NCI-H146 treated with DMSO at 0.1 percent for 48 hours (cell line): ENCODE results near the gene GAGE10.
A peak's percentile ranks its signal among the peaks of the same experiment; 100 is the strongest.

ENCODE experiments used
- DNase-seq: peaks from one replicate; lab custom pipeline; 2025; ENCODE audit not compliant: unreplicated experiment; lab: John Stamatoyannopoulos, UW

The GAGE10 gene

GRCh38 chrX:49303346-49303745, at the start of gene GAGE10:
GAGE10 (plus strand) TSS chrX:49303646; CDS start chrX:49304860, 1,214 bp downstream.
- no peak for DNase-seq

GRCh38 chrX:49254639-49255038, 48.8 kb upstream of the GAGE10 start:
- no peak for DNase-seq

DNA sequence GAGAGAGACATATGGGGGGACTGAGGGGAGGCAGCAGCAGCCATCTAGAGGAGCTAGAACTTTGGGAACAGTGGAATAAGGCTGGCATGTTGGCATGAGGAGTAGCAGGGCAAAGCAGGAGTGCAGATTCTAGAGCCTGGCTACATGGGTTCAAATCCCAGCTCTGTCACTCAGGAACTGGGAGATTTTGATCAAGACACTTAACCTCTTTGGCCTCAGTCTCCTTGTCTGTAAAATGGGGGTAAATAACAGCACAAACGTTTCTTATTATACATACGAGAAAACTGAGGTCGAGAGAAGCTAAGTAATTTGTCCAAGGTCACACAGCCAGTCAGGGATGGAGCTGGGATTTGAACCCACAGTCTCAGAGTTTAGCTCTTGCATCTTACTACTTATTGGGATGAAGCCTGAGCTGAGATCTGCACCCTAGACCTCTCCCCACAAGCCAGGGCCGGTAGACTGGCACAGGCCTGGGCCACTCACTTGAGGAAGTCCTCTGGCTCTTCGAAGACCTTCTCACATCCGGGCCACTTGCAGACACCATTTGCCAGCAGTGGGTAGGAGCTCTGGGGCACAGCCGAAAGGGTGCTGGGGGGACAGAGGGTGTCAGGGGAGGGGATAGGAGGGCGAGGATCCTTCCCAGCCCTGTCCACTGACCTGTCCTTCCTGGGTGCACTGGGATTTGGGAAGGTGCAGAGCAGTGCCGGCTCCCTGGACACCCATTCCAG, 47.0 kb upstream of the GAGE10 start:
- no peak for DNase-seq

GRCh38 chrX:49257074-49257790, 46.2 kb upstream of the GAGE10 start:
- no peak for DNase-seq

DNA sequence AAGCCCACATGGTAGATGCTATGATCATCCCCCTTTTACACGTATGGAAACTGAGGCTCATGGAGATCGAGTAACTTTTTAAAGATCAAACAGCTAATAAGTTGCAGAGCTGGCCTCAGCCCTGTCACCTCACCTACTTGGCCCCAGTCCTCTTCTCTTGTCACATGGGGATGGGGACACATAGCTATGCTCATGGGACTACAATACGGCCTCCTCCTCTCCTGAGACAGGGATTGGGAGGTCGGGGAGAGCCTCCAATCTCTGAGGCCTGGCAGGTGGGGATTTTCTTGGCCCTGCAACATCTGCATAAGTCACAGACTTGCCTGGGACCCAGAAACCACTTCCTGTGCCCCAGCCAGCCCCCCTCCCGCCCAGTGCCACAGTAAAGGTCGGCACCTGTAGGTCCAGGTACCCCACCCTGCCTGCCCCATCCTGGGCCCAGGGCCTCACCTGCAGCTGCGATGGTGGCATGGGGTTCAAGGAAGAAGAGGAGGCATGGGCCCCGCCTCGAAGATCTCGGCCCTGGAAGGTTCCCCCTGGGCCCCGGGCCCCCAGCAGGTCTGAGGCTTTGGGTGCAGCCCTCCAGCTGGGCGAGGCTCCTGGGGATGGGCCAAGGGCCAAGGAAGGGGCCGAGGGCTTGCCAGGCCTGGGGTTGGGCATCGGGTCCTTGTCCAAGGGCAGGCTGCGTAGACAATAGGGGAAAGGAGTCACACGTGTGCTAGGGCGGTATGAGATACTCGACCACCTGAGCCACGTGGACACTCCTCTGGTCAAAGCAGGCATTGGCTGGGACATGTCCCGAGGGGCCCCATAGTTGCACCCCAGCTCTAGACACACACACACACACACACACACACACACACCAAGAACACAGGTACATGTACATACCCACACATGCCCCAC, 45.3 kb upstream of the GAGE10 start:
- DNase-seq: no peak

DNA sequence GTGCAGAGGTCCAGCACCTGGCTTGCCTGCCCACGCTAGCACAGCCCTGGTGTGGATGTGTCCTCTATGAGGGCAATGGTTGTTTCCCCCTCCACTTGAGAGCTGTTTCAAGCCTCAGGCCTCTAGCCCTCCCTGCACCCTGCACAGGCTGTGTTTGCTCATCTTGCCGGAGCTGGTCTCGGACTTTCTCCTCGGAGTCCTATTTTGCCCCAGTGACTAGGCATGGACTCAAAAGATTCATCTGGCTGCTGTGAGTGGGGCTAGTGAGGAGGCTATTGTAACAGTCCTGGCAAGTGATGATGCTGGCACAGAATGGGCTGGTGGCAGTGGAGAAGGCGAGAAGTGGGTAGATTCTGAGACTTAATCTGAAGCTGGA, 44.7 kb upstream of the GAGE10 start:
- no peak for DNase-seq

DNA sequence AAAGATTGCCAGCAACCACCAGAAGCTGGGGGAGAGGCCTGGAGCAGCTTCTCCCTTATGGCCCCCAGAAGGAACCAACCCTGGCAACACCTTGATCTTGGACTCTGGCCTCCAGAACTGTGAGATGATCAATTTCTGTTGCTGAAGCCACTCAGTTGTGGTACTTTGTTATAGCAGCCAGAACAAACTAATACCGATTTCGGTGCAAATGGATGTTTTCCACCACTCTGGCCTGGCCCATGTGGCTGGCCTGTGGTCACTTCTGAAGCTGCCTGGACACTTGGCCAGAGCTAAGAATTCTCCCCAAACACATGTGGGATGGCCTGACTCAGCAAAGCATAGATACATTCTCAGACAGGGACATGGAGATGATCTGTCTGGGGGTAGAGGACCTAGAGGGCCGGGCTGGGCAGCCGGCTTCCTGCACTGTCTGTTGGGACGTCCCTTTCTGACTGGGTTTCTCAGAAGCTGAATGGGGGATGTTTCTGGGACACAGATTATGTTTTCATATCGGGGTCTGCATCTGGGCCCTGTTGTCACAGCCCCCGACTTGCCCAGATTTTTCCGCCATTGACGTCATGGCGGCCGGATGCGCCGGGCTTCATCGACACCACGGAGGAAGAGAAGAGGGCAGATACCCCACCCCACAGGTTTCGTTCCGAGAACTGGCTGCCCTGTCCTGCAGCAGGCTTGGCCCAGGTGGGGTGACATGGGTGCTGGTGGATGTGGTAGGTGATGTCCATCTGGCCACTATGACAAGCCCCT, 43.0 kb upstream of the GAGE10 start:
- DNase-seq: no peak

DNA sequence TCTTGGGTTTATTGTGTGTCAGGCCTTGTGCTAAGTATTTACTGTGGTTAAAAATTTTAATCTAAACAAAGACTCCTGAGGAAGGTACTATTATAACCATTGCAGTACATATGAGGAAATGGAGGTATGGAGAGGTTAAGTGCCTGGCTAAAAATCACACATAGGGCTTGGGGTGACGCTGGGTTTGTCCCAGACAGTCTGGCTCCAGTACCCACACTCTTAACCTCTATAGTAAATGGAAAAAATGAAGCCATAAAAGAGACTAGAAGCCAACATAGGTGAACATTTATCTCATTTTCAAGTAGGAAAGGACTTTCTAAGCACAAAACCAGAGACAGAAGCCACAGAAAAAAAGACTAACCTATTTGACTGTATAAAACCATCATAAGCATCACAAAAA, 40.8 kb upstream of the GAGE10 start:
- DNase-seq: no peak

GRCh38 chrX:49263631-49264030, 39.8 kb upstream of the GAGE10 start:
- DNase-seq: no peak

GRCh38 chrX:49264460-49264859, 39.0 kb upstream of the GAGE10 start, which contains the start of gene FOXP3:
FOXP3 (minus strand) TSS chrX:49264710; CDS start chrX:49258505, 6,205 bp downstream.
- no peak for DNase-seq

- DNase-seq: peak; percentile 2
Measured at GRCh38 chrX:49266523-49267445, 36.7 kb upstream of the GAGE10 start.

DNA sequence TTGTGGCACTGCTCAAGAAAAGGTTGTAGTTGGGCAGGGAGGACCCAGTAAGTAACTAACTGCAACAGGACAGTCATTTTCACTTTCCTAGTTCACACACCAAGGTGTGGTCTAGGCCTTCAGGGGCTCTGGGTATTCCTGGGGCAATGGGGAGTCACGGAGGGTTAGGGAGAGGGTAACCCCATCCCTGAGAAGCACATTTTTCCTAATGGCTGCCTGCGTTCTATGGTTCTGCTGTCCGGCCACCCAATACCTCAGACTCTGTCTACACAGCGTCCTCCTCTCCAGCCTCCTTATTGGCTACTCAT, 34.8 kb upstream of the GAGE10 start:
- no peak for DNase-seq

DNA sequence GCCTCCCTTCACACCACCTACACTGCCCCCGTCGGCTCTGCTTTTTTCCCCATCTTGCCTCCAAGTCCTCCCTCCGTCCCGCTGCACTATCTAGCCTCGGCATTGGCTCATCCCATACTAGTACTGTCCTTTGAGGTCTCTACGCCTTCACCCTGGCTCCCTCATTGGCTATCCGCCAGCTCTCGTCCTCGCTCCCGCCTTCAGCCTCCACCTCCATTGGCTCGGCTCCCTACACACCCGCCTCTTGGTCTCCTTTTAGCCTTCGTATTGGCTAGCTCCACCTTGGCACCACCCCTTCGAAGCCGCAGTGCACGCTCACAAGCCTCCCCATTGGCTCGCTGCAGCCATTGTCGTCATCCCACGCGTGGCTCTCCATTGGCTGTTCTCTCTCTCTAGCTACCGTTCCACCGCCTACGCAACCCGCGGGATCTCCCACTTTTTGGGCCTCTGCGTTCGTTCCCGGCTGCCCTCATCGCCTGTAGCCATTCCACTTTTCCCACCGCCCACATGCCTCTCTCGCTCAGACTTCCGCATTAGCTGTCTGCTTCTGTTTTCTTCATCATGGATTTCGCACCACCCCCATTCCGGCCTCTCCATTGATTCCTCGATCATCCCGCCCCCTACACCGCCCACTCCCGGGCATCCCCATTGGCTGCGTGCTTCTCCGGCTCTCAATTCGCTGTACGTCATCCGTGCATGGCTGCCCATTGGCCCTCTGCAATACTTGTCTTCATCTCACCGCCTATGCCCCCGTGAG, 34.3 kb upstream of the GAGE10 start:
- peak; percentile 96 for DNase-seq

DNA sequence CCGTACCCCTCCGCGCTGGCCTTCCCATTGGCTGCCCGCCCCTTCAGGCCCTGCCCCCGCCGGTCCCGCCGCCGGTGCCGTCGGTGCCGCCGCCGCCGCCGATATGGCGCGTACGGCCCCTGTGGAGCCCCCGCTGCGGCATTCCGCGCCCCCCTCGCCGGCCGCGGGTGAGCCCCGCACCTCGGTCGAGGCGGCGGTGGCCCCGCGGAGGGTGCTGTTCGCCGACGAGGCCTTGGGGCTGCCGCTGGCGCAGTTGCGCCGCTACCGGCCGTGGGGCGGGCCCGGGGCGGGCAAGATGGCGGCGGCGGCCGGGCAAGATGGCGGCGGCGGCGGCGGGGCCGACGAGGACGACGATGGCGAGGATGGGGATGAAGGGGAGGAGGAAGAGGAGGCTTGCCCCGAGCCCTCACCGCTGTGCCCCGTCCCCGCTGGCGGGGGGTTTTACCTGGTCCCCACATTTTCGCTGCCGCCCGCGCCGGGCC, 33.6 kb upstream of the GAGE10 start, which contains the start of gene PPP1R3F:
PPP1R3F (plus strand) TSS at position 27 of the 482 bp plus-strand sequence; CDS start at position 104, 77 bp downstream.
- no peak for DNase-seq

DNA sequence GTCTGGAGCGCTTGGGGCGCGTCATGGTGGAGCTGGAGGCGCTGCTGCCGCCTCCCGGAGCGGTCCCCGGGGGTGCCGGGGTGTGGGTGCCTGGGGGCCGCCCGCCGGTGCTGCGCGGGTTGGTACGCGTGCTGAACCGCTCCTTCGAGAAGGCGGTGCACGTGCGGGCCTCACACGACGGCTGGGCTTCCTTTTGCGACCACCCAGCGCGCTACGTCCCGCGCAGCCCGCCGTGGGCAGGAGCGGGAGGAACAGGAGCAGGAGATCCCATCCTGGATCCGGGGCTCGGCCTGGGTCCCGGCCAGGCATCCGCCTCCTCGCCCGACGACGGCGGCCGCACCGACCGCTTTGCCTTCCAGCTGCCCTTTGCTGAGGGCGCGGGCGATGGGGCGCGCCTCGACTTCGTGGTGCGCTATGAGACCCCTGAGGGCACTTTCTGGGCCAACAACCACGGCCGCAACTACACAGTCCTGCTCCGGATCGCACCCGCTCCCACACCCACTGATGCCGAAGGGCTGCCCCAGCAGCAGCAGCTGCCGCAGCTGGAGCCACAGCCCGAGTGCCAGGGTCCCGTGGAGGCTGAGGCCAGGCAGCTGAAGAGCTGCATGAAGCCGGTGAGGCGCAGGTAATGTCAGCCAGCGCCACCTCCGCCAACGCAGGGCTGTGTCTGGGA, 33.1 kb upstream of the GAGE10 start:
- DNase-seq: no peak

DNA sequence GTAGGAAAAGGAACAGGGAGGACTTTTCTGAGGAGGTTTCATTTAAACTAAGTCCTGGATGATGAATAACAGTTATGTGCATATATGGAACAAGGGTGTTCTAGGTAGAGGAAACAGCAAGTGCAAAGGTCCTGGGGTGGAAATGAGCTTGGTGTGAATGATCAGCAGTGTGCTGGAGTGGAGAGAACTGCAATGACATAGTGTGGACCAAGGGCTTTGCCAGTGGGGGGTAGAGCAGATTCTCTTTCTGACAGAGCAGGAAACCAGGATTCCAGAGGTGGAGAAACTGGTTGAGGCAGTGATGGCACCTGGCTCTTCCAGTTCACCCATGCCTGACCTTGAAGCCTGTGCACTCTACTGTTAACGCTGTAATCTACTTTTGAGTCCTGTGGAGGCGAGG, 32.1 kb upstream of the GAGE10 start:
- DNase-seq: no peak

GRCh38 chrX:49272421-49272820, 31.0 kb upstream of the GAGE10 start:
- DNase-seq: no peak

DNA sequence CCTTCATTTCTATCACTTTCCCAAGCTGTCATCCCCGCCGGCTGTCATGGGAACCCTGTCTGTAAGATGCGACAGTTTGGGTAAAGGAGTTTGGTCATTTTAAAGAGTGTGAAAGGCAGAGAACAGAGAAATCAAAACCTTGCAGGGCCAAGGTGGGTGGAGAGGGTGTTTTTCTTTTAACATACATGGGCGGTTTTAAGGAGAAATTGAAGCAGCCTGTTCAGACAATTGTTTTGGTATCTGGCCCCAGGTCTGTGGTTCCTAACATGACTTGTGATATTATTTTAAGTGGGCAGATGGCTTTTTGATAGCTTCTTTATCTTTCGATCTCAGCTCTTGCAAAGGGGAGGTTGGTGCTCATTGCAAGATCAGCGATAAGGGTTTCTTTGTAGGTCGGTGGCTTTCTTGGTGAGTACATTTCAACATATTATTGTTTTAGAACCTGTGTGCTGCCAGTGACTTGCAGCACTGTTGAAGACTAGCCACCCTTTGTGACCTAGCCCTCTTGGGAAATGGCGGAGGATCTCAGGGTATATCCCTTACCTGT, 30.2 kb upstream of the GAGE10 start:
- DNase-seq: no peak
